ENCODE data around the gene SDK1.

The SDK1 gene

GRCh38 chr7:4006687-4007086, 705.6 kb downstream of the SDK1 start:
- no peak overlapping the region for H3K27ac ChIP-seq
- H3K4me1 ChIP-seq (ENCODE audit: control insufficient read depth in 1 of 2, insufficient read depth in 1 of 2, low read depth in 1 of 2, low read length in 1 of 2): no peaks in the 10 kb centered on the region
- H3K36me3 ChIP-seq: no peaks in the 10 kb centered on the region
- H3K27me3 ChIP-seq: no peaks in the 10 kb centered on the region
- H3K4me3 ChIP-seq (ENCODE audit: low read depth in 1 of 2, low read length in 1 of 2): no peak overlapping the region
- H3K9me3 ChIP-seq: no peaks in the 10 kb centered on the region
- TF ChIP-seq, protein P1, sequence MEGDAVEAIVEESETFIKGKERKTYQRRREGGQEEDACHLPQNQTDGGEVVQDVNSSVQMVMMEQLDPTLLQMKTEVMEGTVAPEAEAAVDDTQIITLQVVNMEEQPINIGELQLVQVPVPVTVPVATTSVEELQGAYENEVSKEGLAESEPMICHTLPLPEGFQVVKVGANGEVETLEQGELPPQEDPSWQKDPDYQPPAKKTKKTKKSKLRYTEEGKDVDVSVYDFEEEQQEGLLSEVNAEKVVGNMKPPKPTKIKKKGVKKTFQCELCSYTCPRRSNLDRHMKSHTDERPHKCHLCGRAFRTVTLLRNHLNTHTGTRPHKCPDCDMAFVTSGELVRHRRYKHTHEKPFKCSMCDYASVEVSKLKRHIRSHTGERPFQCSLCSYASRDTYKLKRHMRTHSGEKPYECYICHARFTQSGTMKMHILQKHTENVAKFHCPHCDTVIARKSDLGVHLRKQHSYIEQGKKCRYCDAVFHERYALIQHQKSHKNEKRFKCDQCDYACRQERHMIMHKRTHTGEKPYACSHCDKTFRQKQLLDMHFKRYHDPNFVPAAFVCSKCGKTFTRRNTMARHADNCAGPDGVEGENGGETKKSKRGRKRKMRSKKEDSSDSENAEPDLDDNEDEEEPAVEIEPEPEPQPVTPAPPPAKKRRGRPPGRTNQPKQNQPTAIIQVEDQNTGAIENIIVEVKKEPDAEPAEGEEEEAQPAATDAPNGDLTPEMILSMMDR (IDR thresholded peaks at IDR 0.05): no peak

DNA sequence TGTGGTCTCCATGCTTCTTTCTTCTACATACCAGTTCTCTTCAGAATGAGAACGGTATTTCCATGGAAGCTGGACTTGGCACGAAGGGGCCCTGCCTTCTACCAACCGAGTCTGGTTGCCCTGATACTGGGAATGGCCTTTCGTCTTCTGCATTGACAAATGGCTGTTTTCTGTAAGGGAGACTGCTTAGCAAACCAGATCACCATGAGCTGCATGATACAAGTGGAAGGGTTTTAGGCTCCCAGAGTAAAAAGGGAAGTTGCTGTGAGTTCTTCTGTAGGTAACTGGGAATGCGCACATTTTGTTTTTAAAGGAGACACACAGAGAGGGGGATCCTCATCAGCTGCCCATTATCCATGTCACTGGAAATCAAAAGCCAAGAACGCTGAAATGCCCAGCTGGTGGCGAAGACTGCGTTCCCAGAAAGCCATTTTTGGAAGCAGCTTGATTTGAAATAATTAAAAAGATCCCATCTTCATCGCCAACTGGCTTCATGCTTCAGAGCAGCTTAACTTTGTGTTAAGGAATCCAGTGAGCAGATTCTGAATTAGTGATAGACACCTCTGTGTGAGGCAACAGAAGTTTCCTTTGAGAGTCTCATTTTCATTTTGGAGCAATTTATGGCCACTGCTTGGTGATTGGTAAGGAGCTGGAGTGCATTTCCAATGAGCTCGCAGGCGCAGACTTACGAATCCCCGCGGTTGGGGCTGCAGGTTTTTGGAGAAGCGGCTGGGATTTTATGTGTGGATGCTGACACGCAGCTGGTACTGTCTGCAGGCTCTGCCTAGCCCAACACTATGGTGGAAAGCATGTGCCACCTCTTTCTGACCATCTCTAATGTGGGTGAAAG, 708.4 kb downstream of the SDK1 start:
- TF ChIP-seq, protein P1 (IDR thresholded peaks at IDR 0.05): no peak
- Histone ChIP-seq H3K27me3 (no peaks in the 10 kb centered on the region), H3K4me3 (ENCODE audit: low read depth in 1 of 2, low read length in 1 of 2) (no peak overlapping the region), H3K36me3 (no peaks in the 10 kb centered on the region), H3K27ac (no peak overlapping the region), H3K9me3 (no peaks in the 10 kb centered on the region), H3K4me1 (ENCODE audit: control insufficient read depth in 1 of 2, insufficient read depth in 1 of 2, low read depth in 1 of 2, low read length in 1 of 2) (no peaks in the 10 kb centered on the region)

GRCh38 chr7:4010061-4010605, 709.1 kb downstream of the SDK1 start:
- Histone ChIP-seq H3K36me3 (no peaks in the 10 kb centered on the region), H3K27me3 (no peaks in the 10 kb centered on the region), H3K27ac (no peak overlapping the region), H3K4me1 (ENCODE audit: control insufficient read depth in 1 of 2, insufficient read depth in 1 of 2, low read depth in 1 of 2, low read length in 1 of 2) (no peaks in the 10 kb centered on the region), H3K9me3 (no peaks in the 10 kb centered on the region), H3K4me3 (ENCODE audit: low read depth in 1 of 2, low read length in 1 of 2) (no peak overlapping the region)
- TF ChIP-seq, protein P1 (IDR thresholded peaks at IDR 0.05): no peak

GRCh38 chr7:4010923-4011656, 710.0 kb downstream of the SDK1 start:
- no peak overlapping the region for H3K4me3 ChIP-seq (ENCODE audit: low read depth in 1 of 2, low read length in 1 of 2)
- no peaks in the 10 kb centered on the region for H3K4me1 ChIP-seq (ENCODE audit: control insufficient read depth in 1 of 2, insufficient read depth in 1 of 2, low read depth in 1 of 2, low read length in 1 of 2)
- no peaks in the 10 kb centered on the region for H3K9me3 ChIP-seq
- TF ChIP-seq, protein P1 (IDR thresholded peaks at IDR 0.05): no peak
- H3K36me3 ChIP-seq: no peaks in the 10 kb centered on the region
- no peaks in the 10 kb centered on the region for H3K27me3 ChIP-seq
- H3K27ac ChIP-seq: no peak overlapping the region

GRCh38 chr7:4013793-4014192, 712.7 kb downstream of the SDK1 start:
- Histone ChIP-seq H3K27me3 (no peaks in the 10 kb centered on the region), H3K27ac (no peak overlapping the region), H3K36me3 (no peaks in the 10 kb centered on the region), H3K4me1 (ENCODE audit: control insufficient read depth in 1 of 2, insufficient read depth in 1 of 2, low read depth in 1 of 2, low read length in 1 of 2) (no peaks in the 10 kb centered on the region), H3K9me3 (no peaks in the 10 kb centered on the region), H3K4me3 (ENCODE audit: low read depth in 1 of 2, low read length in 1 of 2) (no peak overlapping the region)
- TF ChIP-seq, protein P1 (IDR thresholded peaks at IDR 0.05): no peak
